GM13976 (cell line): ENCODE data around the gene SKAP1.

ENCODE experiments used
- DNase-seq: peaks from one replicate; pipeline ENCODE4 v3.0.0; 2012; ENCODE audit warnings: low spot score
- CTCF ChIP-seq: IDR thresholded peaks from 2 replicates; pipeline ENCODE4 v1.5.1; 2012; ENCODE audit warnings: borderline replicate concordance, mild to moderate bottlenecking; ENCODE audit not compliant: insufficient read depth; ENCODE audit errors: extremely low read depth, missing control alignments, control extremely low read depth
- in situ Hi-C: fragments of 300-500 bp; cut with MboI; formaldehyde crosslinking; loops from one replicate; pipeline ENCODE4 v1.12.0; 2022; ENCODE audit warnings: low sequenced_read_pairs, mixed read lengths, inconsistent platforms; ENCODE audit not compliant: unreplicated experiment

The SKAP1 gene

GRCh38 chr17:48095611-48096010 is 334.4 kb downstream of the SKAP1 start:
- in situ Hi-C loops: no loop called here
- TF ChIP-seq CTCF: no peak
- DNase-seq: no peak

GRCh38 chr17:48093341-48094045 is 336.5 kb downstream of the SKAP1 start:
- TF ChIP-seq CTCF: no peak
- no peak for DNase-seq
- in situ Hi-C loops: no loop called here

- in situ Hi-C loops: loop anchor here (5.0 kb wide), 1 partner anchor 42 kb away; no protein-coding TSS in a partner anchor
- DNase-seq: no peak
- no peak for TF ChIP-seq CTCF
Observed at GRCh38 chr17:48084932-48085331, 345.1 kb downstream of the SKAP1 start.
